Neural cell (in vitro differentiated cells): Measurements from ENCODE around the gene GATAD2A.

Source experiments
- EP300 ChIP-seq: fragments of 450-650 bp; conservative IDR thresholded peaks from 2 replicates; pipeline ENCODE4 v1.6.1; 2014; ENCODE audit warnings: antibody characterized with exemption, mild to moderate bottlenecking, moderate library complexity; ENCODE audit not compliant: poor library complexity, severe bottlenecking
- EZH2 ChIP-seq: fragments of 200-600, 300-800 bp; shearing (Covaris generic), sonication (generic); IDR thresholded peaks from 2 replicates; pipeline ENCODE4 v1.6.1; 2014; ENCODE audit warnings: antibody characterized with exemption, low read length, borderline replicate concordance, mild to moderate bottlenecking; ENCODE audit not compliant: insufficient read depth, poor library complexity, severe bottlenecking
- TF ChIP-seq, protein P1 (sequence below): IDR thresholded peaks from 2 replicates; pipeline ENCODE4 v1.6.1; 2012; ENCODE audit warnings: borderline replicate concordance
- TF ChIP-seq, protein P2 (sequence below): fragments of 450-650 bp; IDR thresholded peaks from 2 replicates; pipeline ENCODE4 v1.5.1; 2014; ENCODE audit warnings: antibody characterized with exemption, mild to moderate bottlenecking, moderate library complexity; ENCODE audit not compliant: poor library complexity, severe bottlenecking

DNA sequence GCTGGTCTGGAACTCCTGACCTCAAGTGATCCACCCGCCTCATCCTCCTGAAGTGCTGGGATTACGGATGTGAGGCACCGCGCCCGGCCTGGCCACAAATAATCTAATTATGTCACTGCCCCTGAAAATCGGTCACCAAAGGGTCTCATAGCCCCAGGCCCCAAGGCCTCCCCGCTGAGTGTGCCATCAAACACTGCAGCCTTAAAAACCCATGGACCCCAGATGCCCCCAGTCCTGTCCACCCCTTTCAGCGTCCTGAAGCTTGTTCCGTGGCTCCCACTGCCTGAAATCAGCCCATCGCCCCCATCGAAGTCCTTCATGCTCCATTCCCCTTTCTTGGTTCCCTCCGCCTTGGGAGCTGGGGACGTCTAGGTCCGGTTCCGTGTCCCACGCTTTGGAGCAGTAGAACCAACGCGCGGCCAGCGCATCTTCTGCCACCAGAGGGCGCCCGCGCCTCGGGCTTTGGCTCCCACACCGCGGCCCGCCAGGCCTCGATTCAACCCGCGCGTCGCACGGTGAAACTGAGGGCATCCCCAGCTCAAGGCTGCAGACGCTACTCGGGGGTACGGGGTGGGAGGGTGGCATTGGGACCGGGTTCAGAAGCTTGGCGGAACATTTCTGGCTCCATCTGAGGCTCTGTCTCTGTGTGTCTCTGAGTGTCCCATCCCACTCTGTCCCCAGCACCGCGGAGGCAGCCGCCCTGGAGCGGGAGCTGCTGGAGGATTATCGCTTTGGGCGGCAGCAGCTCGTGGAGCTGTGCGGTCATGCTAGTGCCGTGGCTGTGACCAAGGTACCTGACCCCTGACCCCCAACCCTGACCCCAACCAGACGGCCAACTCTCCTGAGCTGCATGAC is 126.7 kb downstream of the GATAD2A start:
- TF ChIP-seq EP300 (no peak), EZH2 (no peak)
- TF ChIP-seq, protein P1, sequence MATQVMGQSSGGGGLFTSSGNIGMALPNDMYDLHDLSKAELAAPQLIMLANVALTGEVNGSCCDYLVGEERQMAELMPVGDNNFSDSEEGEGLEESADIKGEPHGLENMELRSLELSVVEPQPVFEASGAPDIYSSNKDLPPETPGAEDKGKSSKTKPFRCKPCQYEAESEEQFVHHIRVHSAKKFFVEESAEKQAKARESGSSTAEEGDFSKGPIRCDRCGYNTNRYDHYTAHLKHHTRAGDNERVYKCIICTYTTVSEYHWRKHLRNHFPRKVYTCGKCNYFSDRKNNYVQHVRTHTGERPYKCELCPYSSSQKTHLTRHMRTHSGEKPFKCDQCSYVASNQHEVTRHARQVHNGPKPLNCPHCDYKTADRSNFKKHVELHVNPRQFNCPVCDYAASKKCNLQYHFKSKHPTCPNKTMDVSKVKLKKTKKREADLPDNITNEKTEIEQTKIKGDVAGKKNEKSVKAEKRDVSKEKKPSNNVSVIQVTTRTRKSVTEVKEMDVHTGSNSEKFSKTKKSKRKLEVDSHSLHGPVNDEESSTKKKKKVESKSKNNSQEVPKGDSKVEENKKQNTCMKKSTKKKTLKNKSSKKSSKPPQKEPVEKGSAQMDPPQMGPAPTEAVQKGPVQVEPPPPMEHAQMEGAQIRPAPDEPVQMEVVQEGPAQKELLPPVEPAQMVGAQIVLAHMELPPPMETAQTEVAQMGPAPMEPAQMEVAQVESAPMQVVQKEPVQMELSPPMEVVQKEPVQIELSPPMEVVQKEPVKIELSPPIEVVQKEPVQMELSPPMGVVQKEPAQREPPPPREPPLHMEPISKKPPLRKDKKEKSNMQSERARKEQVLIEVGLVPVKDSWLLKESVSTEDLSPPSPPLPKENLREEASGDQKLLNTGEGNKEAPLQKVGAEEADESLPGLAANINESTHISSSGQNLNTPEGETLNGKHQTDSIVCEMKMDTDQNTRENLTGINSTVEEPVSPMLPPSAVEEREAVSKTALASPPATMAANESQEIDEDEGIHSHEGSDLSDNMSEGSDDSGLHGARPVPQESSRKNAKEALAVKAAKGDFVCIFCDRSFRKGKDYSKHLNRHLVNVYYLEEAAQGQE = no peak
- TF ChIP-seq, protein P2, sequence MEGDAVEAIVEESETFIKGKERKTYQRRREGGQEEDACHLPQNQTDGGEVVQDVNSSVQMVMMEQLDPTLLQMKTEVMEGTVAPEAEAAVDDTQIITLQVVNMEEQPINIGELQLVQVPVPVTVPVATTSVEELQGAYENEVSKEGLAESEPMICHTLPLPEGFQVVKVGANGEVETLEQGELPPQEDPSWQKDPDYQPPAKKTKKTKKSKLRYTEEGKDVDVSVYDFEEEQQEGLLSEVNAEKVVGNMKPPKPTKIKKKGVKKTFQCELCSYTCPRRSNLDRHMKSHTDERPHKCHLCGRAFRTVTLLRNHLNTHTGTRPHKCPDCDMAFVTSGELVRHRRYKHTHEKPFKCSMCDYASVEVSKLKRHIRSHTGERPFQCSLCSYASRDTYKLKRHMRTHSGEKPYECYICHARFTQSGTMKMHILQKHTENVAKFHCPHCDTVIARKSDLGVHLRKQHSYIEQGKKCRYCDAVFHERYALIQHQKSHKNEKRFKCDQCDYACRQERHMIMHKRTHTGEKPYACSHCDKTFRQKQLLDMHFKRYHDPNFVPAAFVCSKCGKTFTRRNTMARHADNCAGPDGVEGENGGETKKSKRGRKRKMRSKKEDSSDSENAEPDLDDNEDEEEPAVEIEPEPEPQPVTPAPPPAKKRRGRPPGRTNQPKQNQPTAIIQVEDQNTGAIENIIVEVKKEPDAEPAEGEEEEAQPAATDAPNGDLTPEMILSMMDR = peak; percentile 92
